Measurements from ENCODE around the gene NAALADL1. TPM values are rescaled to one million over a fixed set of nuclear protein-coding genes. Genes with fewer than 3 reads are reported as not detected.
A peak's percentile ranks its signal among the peaks of the same experiment; 100 is the strongest.
"Not testable (repeated sequence)": the region's sequence is repeated elsewhere in the genome, so short reads cannot be mapped to it uniquely, and the experiment has no call there.

The NAALADL1 gene
- total RNA-seq, 3 donors from 2014 or later = 6.9 to 57.7 (median 32.6) TPM

DNA sequence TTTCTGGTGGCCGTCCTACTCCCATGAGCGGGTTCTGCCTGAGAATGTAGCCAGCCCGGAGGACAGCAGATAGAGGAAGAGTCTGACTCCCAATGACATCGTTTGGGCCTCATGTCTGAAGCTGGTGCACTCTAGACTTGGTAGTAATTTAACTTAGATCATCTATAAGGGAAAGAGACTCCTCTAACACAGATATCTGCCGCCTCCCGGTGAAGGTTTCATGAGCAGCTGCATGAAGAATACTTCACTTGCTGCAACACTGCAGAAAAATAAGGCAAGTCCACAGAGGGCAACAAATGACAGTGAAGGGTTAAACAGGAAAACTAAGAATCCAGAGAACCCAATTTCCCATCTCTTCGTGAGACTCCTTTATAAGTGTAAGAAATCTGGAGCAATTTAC is 50.3 kb downstream of the NAALADL1 start:
- H3K4me1 ChIP-seq (ENCODE audit: low read depth) = peaks cover 4% of the 10 kb centered on the region
- no peaks in the 10 kb centered on the region for H3K9me3 ChIP-seq
- no peak overlapping the region for H3K4me3 ChIP-seq
- TF ChIP-seq, protein P1, sequence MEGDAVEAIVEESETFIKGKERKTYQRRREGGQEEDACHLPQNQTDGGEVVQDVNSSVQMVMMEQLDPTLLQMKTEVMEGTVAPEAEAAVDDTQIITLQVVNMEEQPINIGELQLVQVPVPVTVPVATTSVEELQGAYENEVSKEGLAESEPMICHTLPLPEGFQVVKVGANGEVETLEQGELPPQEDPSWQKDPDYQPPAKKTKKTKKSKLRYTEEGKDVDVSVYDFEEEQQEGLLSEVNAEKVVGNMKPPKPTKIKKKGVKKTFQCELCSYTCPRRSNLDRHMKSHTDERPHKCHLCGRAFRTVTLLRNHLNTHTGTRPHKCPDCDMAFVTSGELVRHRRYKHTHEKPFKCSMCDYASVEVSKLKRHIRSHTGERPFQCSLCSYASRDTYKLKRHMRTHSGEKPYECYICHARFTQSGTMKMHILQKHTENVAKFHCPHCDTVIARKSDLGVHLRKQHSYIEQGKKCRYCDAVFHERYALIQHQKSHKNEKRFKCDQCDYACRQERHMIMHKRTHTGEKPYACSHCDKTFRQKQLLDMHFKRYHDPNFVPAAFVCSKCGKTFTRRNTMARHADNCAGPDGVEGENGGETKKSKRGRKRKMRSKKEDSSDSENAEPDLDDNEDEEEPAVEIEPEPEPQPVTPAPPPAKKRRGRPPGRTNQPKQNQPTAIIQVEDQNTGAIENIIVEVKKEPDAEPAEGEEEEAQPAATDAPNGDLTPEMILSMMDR (IDR thresholded peaks at IDR 0.05) = no peak
- intact Hi-C loops (cut with DNase I, micrococcal nuclease) = no loop called here
- no peak for DNase-seq
- no peak for ATAC-seq
- no peaks in the 10 kb centered on the region for H3K36me3 ChIP-seq (ENCODE audit: low read depth)

DNA sequence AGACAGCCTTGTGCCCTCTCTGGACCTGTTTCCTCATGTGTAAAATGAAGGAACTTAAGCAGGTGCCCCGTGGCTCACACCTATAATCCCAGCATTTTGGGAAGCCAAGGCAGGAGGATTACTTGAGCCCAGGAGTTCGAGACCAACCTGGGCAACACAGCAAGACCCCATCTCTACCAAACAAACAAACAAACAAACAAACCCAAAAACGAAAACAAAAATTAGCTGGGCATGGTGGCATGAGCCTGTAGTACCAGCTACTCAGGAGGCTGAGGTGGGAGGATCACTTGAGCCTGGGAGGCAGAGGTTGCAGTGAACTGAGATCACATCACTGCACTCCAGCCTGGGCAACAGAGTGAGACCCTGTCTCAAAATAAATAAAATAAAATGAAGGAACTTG is 54.4 kb downstream of the NAALADL1 start:
- ATAC-seq; H3K9me3 ChIP-seq; intact Hi-C loops (cut with DNase I, micrococcal nuclease); H3K36me3 ChIP-seq (ENCODE audit: low read depth); DNase-seq; H3K4me3 ChIP-seq: not testable (repeated sequence)
- peaks cover 13% of the 10 kb centered on the region for H3K4me1 ChIP-seq (ENCODE audit: low read depth)

DNA sequence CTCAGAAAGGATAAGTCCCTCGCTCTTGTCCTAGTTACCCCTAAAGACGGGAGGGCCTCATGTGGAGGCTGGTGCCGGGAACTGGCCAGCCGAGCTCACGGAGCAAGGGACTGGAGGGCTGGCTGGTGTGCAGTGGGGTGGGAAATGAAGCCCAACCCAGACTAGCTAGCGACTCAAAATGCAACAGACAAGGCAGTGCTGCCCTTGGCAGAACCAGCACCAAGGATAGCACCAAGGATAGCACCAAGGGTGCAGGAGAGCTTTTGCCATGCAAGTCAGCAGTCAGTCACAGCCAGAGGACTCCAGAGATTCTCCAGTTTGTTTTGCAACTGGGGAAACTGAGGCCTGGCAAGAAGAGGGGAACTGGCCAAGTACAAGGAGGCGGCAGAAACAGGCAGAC is 55.1 kb downstream of the NAALADL1 start:
- ATAC-seq = no peak
- peak in 1 of 3 donors; percentile 9 for DNase-seq
- H3K4me1 ChIP-seq (ENCODE audit: low read depth) = peaks cover 17% of the 10 kb centered on the region
- no peaks in the 10 kb centered on the region for H3K36me3 ChIP-seq (ENCODE audit: low read depth)
- H3K9me3 ChIP-seq = no peaks in the 10 kb centered on the region
- no peak overlapping the region for H3K4me3 ChIP-seq
- intact Hi-C loops (cut with DNase I, micrococcal nuclease) = no loop called here
- TF ChIP-seq, protein P1 (IDR thresholded peaks at IDR 0.05) = no peak

DNA sequence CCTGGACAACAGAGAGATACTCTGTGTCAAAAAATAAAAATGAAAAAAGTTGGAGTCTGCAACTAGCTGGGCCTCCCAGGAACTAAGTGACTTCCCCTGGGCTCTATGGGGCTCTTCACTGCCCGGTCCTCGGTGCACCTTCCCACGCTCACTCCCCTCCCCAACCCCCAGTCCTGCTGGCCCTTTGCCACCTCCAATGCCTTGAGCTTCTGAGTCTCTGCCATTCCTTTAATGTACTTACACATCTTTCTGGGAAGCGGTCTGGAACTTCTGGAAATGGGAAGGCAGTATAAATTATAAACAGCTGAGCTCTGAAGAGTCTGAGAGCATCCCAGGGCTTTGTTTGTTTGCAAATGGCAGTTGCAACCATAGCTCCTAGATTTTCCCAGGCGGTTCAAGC is 55.6 kb downstream of the NAALADL1 start:
- no peak for ATAC-seq
- intact Hi-C loops (cut with DNase I, micrococcal nuclease) = no loop called here
- TF ChIP-seq, protein P1 (IDR thresholded peaks at IDR 0.05) = no peak
- Histone ChIP-seq H3K4me1 (ENCODE audit: low read depth) (peaks cover 23% of the 10 kb centered on the region), H3K36me3 (ENCODE audit: low read depth) (no peaks in the 10 kb centered on the region), H3K9me3 (no peaks in the 10 kb centered on the region), H3K4me3 (no peak overlapping the region)
- DNase-seq = peak in 1 of 3 donors; percentile 18

DNA sequence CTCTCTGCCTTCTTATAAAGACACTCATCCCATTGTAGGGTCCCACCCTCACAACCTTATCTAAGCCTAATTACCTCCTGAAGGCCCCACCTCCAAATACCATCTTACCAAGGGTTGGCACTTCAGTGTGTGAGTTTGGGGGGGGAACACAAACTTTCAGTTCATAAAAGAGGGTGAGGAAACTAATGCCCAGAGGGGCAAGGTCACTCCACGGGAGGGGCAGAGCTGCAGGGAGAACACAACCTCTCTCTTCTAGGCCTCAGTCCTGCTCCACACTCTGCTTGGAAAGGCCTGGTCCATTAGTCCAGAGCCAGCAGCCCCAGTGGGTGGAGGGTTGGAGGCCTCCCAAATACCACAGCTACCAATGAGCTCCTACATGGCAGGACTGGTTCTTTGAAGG is 58.9 kb downstream of the NAALADL1 start:
- intact Hi-C loops (cut with DNase I, micrococcal nuclease) = no loop called here
- peak; percentile 39 for ATAC-seq
- H3K36me3 ChIP-seq (ENCODE audit: low read depth) = no peaks in the 10 kb centered on the region

DNA sequence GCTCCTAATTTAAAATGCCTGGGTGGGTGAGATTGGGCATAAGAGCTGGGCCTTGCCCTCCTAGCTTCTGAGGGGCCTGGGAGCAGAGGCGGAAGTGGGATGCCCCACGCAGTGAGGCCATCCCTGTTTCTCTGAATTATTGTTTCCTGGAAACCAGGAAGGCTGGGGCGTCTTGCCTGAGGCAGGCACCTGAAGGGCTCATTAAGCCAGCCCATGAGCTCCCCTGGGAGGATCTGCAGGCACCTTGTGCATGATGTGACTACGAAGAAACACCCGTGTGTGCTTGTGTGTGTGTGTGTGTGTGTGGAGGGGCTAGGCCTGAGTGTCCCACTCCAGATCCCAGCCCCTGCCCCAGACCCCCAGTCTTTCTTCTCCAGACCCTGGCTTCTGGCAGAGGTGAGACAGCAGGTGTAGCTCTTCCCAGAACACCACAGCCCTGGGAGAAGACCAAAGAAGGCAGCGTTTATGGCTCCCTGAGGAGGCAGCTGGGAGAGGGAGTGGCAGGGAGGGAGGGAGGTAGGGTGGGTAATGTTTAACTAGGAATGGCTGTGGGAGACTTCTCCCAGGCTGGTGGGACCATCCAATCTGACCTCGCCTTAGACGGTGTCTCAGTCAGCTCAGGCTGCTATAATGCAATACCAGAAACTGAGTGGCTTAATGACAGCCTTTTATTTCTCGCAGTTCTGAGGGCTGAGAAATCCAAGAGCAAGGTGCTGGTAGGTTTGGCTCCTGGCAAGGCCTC is 59.5 kb downstream of the NAALADL1 start:
- Histone ChIP-seq H3K36me3 (ENCODE audit: low read depth) (no peaks in the 10 kb centered on the region), H3K4me3 (no peak overlapping the region), H3K4me1 (ENCODE audit: low read depth) (peaks cover 33% of the 10 kb centered on the region), H3K9me3 (no peaks in the 10 kb centered on the region)
- intact Hi-C loops (cut with DNase I, micrococcal nuclease) = no loop called here
- TF ChIP-seq, protein P1 (IDR thresholded peaks at IDR 0.05) = no peak
- DNase-seq (peak; percentile 67 to 82 (median 77)), ATAC-seq (peak; percentile 86)

More for the DNA sequence above, 58.9 kb downstream of the NAALADL1 start:
- Histone ChIP-seq H3K4me1 (ENCODE audit: low read depth) (peaks cover 33% of the 10 kb centered on the region), H3K4me3 (no peak overlapping the region), H3K9me3 (no peaks in the 10 kb centered on the region)
- TF ChIP-seq, protein P1 (IDR thresholded peaks at IDR 0.05) = no peak
- DNase-seq = peak; percentile 62 to 71 (median 69)
